Activated CD8-positive, alpha-beta memory T cell treated with anti-CD3 and anti-CD28 coated beads, Interleukin-2, amount 10 ng/mL, durations not matched to agents 7 days and 5 days (primary cell): ENCODE data around the gene LRMDA. TPM values are rescaled to one million over a fixed set of nuclear protein-coding genes. Genes with fewer than 3 reads are reported as not detected.

ENCODE experiments used
- ATAC-seq: fragments of 150-1000 bp; cut with Tn5 transposase; one replicate; pipeline ENCODE4 v1.10.0; 2021; ENCODE audit warnings: moderate library complexity
- CTCF ChIA-PET: fragments of 350-600 bp; sonication (Branson Sonifier 250); formaldehyde crosslinking; loops from one replicate; lab custom pipeline; 2021; ENCODE audit warnings: antibody characterized with exemption; lab: Charles Lee
- DNase-seq: peaks from one replicate; pipeline ENCODE4 v3.0.0-alpha.2; 2020
- H3K27ac Mint-ChIP-seq: one replicate; pipeline ENCODE4 v1.8.0; 2021; ENCODE audit warnings: mild to moderate bottlenecking, mixed read lengths
- H3K27me3 Mint-ChIP-seq: one replicate; pipeline ENCODE4 v1.8.0; 2021; ENCODE audit warnings: mixed read lengths
- H3K36me3 Mint-ChIP-seq: one replicate; pipeline ENCODE4 v1.8.0; 2021; ENCODE audit warnings: mild to moderate bottlenecking, mixed read lengths
- H3K4me1 Mint-ChIP-seq: one replicate; pipeline ENCODE4 v1.8.0; 2021; ENCODE audit warnings: mixed read lengths
- H3K4me3 Mint-ChIP-seq: one replicate; pipeline ENCODE4 v1.8.0; 2021; ENCODE audit warnings: mild to moderate bottlenecking, moderate library complexity, mixed read lengths
- H3K9me3 Mint-ChIP-seq: one replicate; pipeline ENCODE4 v1.8.0; 2022; ENCODE audit warnings: low read depth, mixed read lengths
- total RNA-seq, 2 experiments: library from RNA; stranded (reverse); gene quantifications; one replicate each; pipeline ENCODE4 v1.2.3, GENCODE V29; 2021

LRMDA gene
- total RNA-seq, 2 experiments from 2014 or later = not detected

GRCh38 chr10:75645704-75646103 lies 214.3 kb downstream of the LRMDA start:
- CTCF ChIA-PET = no interaction called here
- no peaks in the 10 kb centered on the region for H3K9me3 Mint-ChIP-seq

GRCh38 chr10:75646218-75646915 lies 214.9 kb downstream of the LRMDA start:
- no peak for DNase-seq
- Mint-ChIP-seq H3K27ac (no peak overlapping the region), H3K4me1 (no peaks in the 10 kb centered on the region)

More at GRCh38 chr10:75645704-75646103, 214.3 kb downstream of the LRMDA start:
- Mint-ChIP-seq H3K27me3 (peaks cover 3% of the 10 kb centered on the region), H3K27ac (no peak overlapping the region), H3K4me3 (no peak overlapping the region), H3K4me1 (no peaks in the 10 kb centered on the region), H3K36me3 (no peaks in the 10 kb centered on the region)
- ATAC-seq (no peak), DNase-seq (no peak)

GRCh38 chr10:75646916-75647315 lies 215.5 kb downstream of the LRMDA start:
- CTCF ChIA-PET = no interaction called here
- no peak overlapping the region for H3K27ac Mint-ChIP-seq
- DNase-seq (no peak), ATAC-seq (no peak)
- H3K4me3 Mint-ChIP-seq = no peak overlapping the region
- H3K4me1 Mint-ChIP-seq = no peaks in the 10 kb centered on the region
- H3K36me3 Mint-ChIP-seq = no peaks in the 10 kb centered on the region
- H3K9me3 Mint-ChIP-seq = no peaks in the 10 kb centered on the region
- peaks cover 3% of the 10 kb centered on the region for H3K27me3 Mint-ChIP-seq

More at GRCh38 chr10:75646218-75646915, 214.9 kb downstream of the LRMDA start:
- Mint-ChIP-seq H3K4me3 (no peak overlapping the region), H3K27me3 (peaks cover 3% of the 10 kb centered on the region), H3K36me3 (no peaks in the 10 kb centered on the region), H3K9me3 (no peaks in the 10 kb centered on the region)
- CTCF ChIA-PET = no interaction called here
- no peak for ATAC-seq

- CTCF ChIA-PET = no interaction called here
- Mint-ChIP-seq H3K27ac (no peak overlapping the region), H3K4me1 (no peaks in the 10 kb centered on the region), H3K4me3 (no peak overlapping the region), H3K9me3 (no peaks in the 10 kb centered on the region), H3K36me3 (no peaks in the 10 kb centered on the region), H3K27me3 (peaks cover 3% of the 10 kb centered on the region)
- DNase-seq (no peak), ATAC-seq (no peak)
Measured at GRCh38 chr10:75647675-75648074, 216.3 kb downstream of the LRMDA start.

- H3K27me3 Mint-ChIP-seq = peaks cover 3% of the 10 kb centered on the region
- no peak overlapping the region for H3K4me3 Mint-ChIP-seq
- no peaks in the 10 kb centered on the region for H3K36me3 Mint-ChIP-seq
- ATAC-seq = no peak
- H3K9me3 Mint-ChIP-seq = no peaks in the 10 kb centered on the region
- CTCF ChIA-PET = no interaction called here
- H3K4me1 Mint-ChIP-seq = no peaks in the 10 kb centered on the region
- DNase-seq = no peak
- H3K27ac Mint-ChIP-seq = no peak overlapping the region
Measured at GRCh38 chr10:75648351-75648750, 216.9 kb downstream of the LRMDA start.

GRCh38 chr10:75648854-75649253 lies 217.4 kb downstream of the LRMDA start:
- ATAC-seq (no peak), DNase-seq (no peak)
- Mint-ChIP-seq H3K4me1 (no peaks in the 10 kb centered on the region), H3K36me3 (no peaks in the 10 kb centered on the region), H3K9me3 (no peaks in the 10 kb centered on the region), H3K27me3 (peaks cover 3% of the 10 kb centered on the region), H3K27ac (no peak overlapping the region), H3K4me3 (no peak overlapping the region)
- CTCF ChIA-PET = no interaction called here

- DNase-seq (no peak), ATAC-seq (no peak)
- no peaks in the 10 kb centered on the region for H3K9me3 Mint-ChIP-seq
- H3K27me3 Mint-ChIP-seq = peaks cover 3% of the 10 kb centered on the region
- no peaks in the 10 kb centered on the region for H3K36me3 Mint-ChIP-seq
- no peak overlapping the region for H3K27ac Mint-ChIP-seq
- CTCF ChIA-PET = no interaction called here
- no peaks in the 10 kb centered on the region for H3K4me1 Mint-ChIP-seq
- H3K4me3 Mint-ChIP-seq = no peak overlapping the region
Measured at GRCh38 chr10:75649466-75649865, 218.0 kb downstream of the LRMDA start.

- no peak for DNase-seq
- no peak for ATAC-seq
- CTCF ChIA-PET = no interaction called here
- H3K4me1 Mint-ChIP-seq = no peaks in the 10 kb centered on the region
- H3K27me3 Mint-ChIP-seq = peaks cover 3% of the 10 kb centered on the region
- no peaks in the 10 kb centered on the region for H3K36me3 Mint-ChIP-seq
- no peak overlapping the region for H3K4me3 Mint-ChIP-seq
- no peak overlapping the region for H3K27ac Mint-ChIP-seq
- no peaks in the 10 kb centered on the region for H3K9me3 Mint-ChIP-seq
Measured at GRCh38 chr10:75650648-75651047, 219.2 kb downstream of the LRMDA start.

GRCh38 chr10:75651417-75651816 lies 220.0 kb downstream of the LRMDA start:
- no peaks in the 10 kb centered on the region for H3K9me3 Mint-ChIP-seq
- CTCF ChIA-PET = no interaction called here
- no peak for ATAC-seq

GRCh38 chr10:75652146-75652740 lies 220.8 kb downstream of the LRMDA start:
- H3K4me3 Mint-ChIP-seq = no peak overlapping the region
- ATAC-seq (no peak), DNase-seq (no peak)
- H3K4me1 Mint-ChIP-seq = no peaks in the 10 kb centered on the region
- H3K9me3 Mint-ChIP-seq = no peaks in the 10 kb centered on the region
- H3K36me3 Mint-ChIP-seq = no peaks in the 10 kb centered on the region
- no peak overlapping the region for H3K27ac Mint-ChIP-seq
- CTCF ChIA-PET = no interaction called here
- H3K27me3 Mint-ChIP-seq = peaks cover 3% of the 10 kb centered on the region

More at GRCh38 chr10:75651417-75651816, 220.0 kb downstream of the LRMDA start:
- no peak for DNase-seq
- peaks cover 3% of the 10 kb centered on the region for H3K27me3 Mint-ChIP-seq
- H3K36me3 Mint-ChIP-seq = no peaks in the 10 kb centered on the region
- no peak overlapping the region for H3K4me3 Mint-ChIP-seq
- H3K27ac Mint-ChIP-seq = no peak overlapping the region
- H3K4me1 Mint-ChIP-seq = no peaks in the 10 kb centered on the region

- Mint-ChIP-seq H3K4me3 (no peak overlapping the region), H3K27ac (no peak overlapping the region), H3K4me1 (no peaks in the 10 kb centered on the region), H3K36me3 (no peaks in the 10 kb centered on the region), H3K27me3 (peaks cover 3% of the 10 kb centered on the region), H3K9me3 (no peaks in the 10 kb centered on the region)
- no peak for ATAC-seq
- CTCF ChIA-PET = no interaction called here
- DNase-seq = no peak
Measured at GRCh38 chr10:75653761-75654160, 222.3 kb downstream of the LRMDA start.

- peaks cover 5% of the 10 kb centered on the region for H3K27me3 Mint-ChIP-seq
- no peak overlapping the region for H3K4me3 Mint-ChIP-seq
- H3K9me3 Mint-ChIP-seq = no peaks in the 10 kb centered on the region
- DNase-seq (no peak), ATAC-seq (no peak)
- H3K36me3 Mint-ChIP-seq = no peaks in the 10 kb centered on the region
- H3K4me1 Mint-ChIP-seq = no peaks in the 10 kb centered on the region
- CTCF ChIA-PET = no interaction called here
- no peak overlapping the region for H3K27ac Mint-ChIP-seq
Measured at GRCh38 chr10:75654171-75654771, 222.8 kb downstream of the LRMDA start.

GRCh38 chr10:75654772-75655171 lies 223.3 kb downstream of the LRMDA start:
- Mint-ChIP-seq H3K27ac (no peak overlapping the region), H3K27me3 (peaks cover 3% of the 10 kb centered on the region), H3K9me3 (no peaks in the 10 kb centered on the region), H3K36me3 (no peaks in the 10 kb centered on the region), H3K4me3 (no peak overlapping the region), H3K4me1 (no peaks in the 10 kb centered on the region)
- DNase-seq (no peak), ATAC-seq (no peak)
- CTCF ChIA-PET = no interaction called here
